Measurements from ENCODE around the gene MYL3. TPM values are rescaled to one million over a fixed set of nuclear protein-coding genes. Genes with fewer than 3 reads are reported as not detected.

MYL3 gene
- total RNA-seq, 3 donors from 2014 or later, result 5.9 to 8.5 (median 6.2) TPM

DNA sequence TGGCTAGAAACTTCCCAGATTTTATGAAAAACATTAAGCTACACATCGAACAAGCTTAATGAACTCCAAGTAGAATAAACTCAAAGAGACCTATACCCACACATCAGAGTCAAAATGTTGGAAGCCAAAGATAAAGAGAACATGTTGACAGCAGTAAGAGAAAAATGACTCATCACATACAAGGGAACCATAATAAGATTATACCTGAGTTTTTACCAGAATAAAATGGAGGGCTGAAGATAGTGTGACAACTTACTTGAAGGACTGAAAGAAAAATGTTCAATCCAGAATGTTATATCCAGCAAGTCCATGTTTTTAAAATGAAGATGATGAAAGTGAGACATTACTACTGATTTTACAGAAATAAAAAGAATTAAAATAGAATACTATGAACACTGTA lies 22.8 kb downstream of the MYL3 start:
- Histone ChIP-seq H3K9me3 (peaks cover 8 to 29% of the 10 kb centered on the region in 2 donors), H3K4me3 (no peak overlapping the region), H3K4me1 (no peaks in the 10 kb centered on the region), H3K27me3 (no peaks in the 10 kb centered on the region), H3K27ac (no peak overlapping the region), H3K36me3 (no peaks in the 10 kb centered on the region)
- TF ChIP-seq POLR2AphosphoS5 (IDR thresholded peaks at IDR 0.05) (no peak), POLR2A (IDR thresholded peaks at IDR 0.05) (no peak)
- TF ChIP-seq, protein P1, sequence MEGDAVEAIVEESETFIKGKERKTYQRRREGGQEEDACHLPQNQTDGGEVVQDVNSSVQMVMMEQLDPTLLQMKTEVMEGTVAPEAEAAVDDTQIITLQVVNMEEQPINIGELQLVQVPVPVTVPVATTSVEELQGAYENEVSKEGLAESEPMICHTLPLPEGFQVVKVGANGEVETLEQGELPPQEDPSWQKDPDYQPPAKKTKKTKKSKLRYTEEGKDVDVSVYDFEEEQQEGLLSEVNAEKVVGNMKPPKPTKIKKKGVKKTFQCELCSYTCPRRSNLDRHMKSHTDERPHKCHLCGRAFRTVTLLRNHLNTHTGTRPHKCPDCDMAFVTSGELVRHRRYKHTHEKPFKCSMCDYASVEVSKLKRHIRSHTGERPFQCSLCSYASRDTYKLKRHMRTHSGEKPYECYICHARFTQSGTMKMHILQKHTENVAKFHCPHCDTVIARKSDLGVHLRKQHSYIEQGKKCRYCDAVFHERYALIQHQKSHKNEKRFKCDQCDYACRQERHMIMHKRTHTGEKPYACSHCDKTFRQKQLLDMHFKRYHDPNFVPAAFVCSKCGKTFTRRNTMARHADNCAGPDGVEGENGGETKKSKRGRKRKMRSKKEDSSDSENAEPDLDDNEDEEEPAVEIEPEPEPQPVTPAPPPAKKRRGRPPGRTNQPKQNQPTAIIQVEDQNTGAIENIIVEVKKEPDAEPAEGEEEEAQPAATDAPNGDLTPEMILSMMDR (IDR thresholded peaks at IDR 0.05), result no peak
- no peak for DNase-seq (ENCODE audit: low spot score in 2 of 2)
- intact Hi-C loops (cut with DNase I; ENCODE audit: low total_unique reads), result no loop called here

DNA sequence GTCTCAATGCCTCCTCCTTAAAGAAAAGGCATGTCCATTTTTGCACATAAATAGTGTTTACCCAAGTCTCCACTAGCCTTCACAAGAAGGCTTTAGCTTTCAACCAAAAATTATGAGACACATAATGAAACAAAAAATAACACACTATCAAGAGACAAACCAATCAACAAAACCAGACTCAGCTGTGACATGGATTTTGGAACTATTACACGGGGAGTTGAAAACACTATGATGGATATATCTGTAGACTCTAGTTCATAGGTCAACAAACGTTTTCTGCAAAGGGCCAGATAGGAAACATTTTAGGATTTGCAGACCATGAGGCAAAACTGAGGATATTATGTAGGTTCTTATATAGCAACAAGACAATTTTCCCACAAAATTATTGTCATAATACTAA lies 24.9 kb downstream of the MYL3 start:
- Histone ChIP-seq H3K27me3 (no peaks in the 10 kb centered on the region), H3K27ac (no peak overlapping the region), H3K4me1 (no peaks in the 10 kb centered on the region), H3K9me3 (peaks cover 8 to 29% of the 10 kb centered on the region in 2 donors), H3K36me3 (no peaks in the 10 kb centered on the region), H3K4me3 (no peak overlapping the region)
- DNase-seq (ENCODE audit: low spot score in 2 of 2), result no peak
- TF ChIP-seq POLR2A (IDR thresholded peaks at IDR 0.05) (no peak), POLR2AphosphoS5 (IDR thresholded peaks at IDR 0.05) (no peak)
- TF ChIP-seq, protein P1 (IDR thresholded peaks at IDR 0.05), result no peak
- intact Hi-C loops (cut with DNase I; ENCODE audit: low total_unique reads), result no loop called here

DNA sequence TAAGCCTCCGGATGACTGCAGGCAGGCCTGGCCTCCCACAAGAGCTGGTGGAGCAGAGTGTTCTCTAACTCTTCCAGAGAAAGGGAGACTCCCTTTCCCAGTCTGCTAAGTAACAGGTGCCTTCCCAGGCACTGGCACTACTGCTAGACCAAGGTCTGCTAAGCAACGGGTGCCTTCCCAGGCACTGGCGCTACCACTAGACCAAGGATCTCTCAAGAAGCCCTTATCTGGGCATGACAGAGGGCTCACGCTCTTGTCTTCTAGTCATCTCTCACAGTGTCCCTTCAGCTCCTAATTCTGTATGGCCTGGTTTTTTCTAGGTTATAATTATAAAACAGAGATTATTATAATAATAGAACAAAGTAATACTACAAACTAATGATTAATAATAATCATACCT lies 27.8 kb downstream of the MYL3 start:
- Histone ChIP-seq H3K36me3 (no peaks in the 10 kb centered on the region), H3K27me3 (no peaks in the 10 kb centered on the region), H3K4me1 (no peaks in the 10 kb centered on the region), H3K4me3 (no peak overlapping the region), H3K9me3 (peaks cover 8 to 20% of the 10 kb centered on the region in 2 donors), H3K27ac (no peak overlapping the region)
- intact Hi-C loops (cut with DNase I; ENCODE audit: low total_unique reads), result no loop called here
- TF ChIP-seq POLR2A (IDR thresholded peaks at IDR 0.05), result no peak
- TF ChIP-seq, protein P1 (IDR thresholded peaks at IDR 0.05), result no peak
- no peak for TF ChIP-seq POLR2AphosphoS5 (IDR thresholded peaks at IDR 0.05)
- DNase-seq (ENCODE audit: low spot score in 2 of 2), result no peak

DNA sequence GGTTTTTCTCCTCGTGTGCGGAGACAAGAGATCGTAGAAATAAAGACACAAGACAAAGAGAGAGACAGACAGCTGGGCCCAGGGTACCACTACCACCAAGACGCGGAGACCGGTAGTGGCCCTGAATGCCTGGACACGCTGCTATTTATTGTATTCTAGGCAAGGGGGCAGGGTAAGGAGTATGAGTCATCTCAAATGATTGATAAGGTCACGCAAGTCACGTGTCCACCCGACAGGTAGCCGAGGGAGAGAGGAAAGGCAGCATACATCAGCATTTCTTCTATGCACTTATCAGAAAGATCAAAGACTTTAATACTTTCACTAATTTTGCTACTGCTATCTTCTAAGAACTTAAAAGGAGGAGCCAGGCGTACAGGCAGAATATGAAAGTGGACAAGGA lies 28.2 kb downstream of the MYL3 start:
- DNase-seq (ENCODE audit: low spot score in 2 of 2), result no peak
- Histone ChIP-seq H3K27me3 (no peaks in the 10 kb centered on the region), H3K27ac (no peak overlapping the region), H3K4me3 (no peak overlapping the region), H3K36me3 (no peaks in the 10 kb centered on the region), H3K9me3 (peaks cover 8 to 16% of the 10 kb centered on the region in 2 donors), H3K4me1 (no peaks in the 10 kb centered on the region)
- intact Hi-C loops (cut with DNase I; ENCODE audit: low total_unique reads), result no loop called here
- TF ChIP-seq POLR2A (IDR thresholded peaks at IDR 0.05) (no peak), POLR2AphosphoS5 (IDR thresholded peaks at IDR 0.05) (no peak)
- TF ChIP-seq, protein P1 (IDR thresholded peaks at IDR 0.05), result no peak

DNA sequence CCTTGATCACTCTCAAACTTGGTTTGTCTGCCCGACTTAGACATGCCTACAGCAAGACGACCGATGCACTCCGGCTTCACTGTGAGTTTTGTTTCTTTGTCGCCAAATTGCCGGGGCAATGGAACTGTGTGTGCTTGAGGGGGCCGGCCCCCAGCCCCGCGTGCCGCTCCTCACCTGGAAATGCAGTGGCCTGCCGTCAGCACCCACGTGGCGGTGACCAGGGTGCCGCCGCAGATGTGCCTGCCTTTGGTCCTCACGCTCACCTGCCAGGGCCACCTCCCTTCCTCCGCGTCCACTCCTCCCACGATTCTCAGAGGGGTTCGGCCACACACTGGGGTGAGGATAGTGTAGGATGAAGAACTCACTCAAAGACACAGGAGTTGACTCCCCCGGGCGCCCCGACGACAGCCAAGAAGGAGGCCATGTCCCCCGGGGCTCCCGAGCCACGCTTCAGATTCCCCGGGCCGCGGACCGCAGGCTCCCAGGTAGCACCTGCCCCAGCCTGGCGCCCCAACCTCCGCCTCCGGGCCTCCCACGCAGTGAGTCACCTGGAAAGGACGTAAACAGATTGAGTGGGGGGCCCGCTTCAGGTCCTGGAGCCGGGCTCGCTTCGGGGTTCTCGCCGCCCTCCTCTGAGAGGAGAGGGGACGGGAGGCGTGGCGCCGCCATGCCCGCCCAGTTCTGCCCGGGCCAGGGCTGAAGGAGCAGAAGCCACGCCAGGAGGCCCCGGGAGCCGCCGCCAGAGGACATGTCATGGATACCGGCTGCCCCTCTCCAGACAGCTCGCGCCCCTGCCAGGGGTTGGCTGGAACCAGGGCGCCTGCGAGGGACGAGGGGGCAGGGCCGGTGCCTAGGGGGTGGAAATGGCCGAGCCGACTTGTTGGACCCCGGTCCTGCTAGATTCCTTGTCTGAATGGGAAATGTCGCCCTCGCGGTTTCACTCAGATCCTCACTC lies 29.6 kb downstream of the MYL3 start:
- no peaks in the 10 kb centered on the region for H3K27me3 ChIP-seq

More for the DNA sequence above, 29.6 kb downstream of the MYL3 start:
- TF ChIP-seq, protein P1 (IDR thresholded peaks at IDR 0.05), result no peak
- TF ChIP-seq POLR2AphosphoS5 (IDR thresholded peaks at IDR 0.05), result no peak
- no peak for TF ChIP-seq POLR2A (IDR thresholded peaks at IDR 0.05)
- Histone ChIP-seq H3K4me1 (no peaks in the 10 kb centered on the region), H3K4me3 (no peak overlapping the region), H3K9me3 (peaks cover 3 to 9% of the 10 kb centered on the region in 2 donors), H3K27ac (no peak overlapping the region), H3K36me3 (no peaks in the 10 kb centered on the region)
- DNase-seq (ENCODE audit: low spot score in 2 of 2), result no peak
- intact Hi-C loops (cut with DNase I; ENCODE audit: low total_unique reads), result loop anchor here (5.0 kb wide), 1 partner anchor 314 kb away; no protein-coding TSS in a partner anchor

All from breast epithelium (tissue), 4 donors.